Measurements from ENCODE around the gene SLC30A4. TPM values are rescaled to one million over a fixed set of nuclear protein-coding genes. Genes with fewer than 3 reads are reported as not detected.

Gene SLC30A4
- total and polyA plus RNA-seq, 2 of the 8 experiments (the other 6 are each of a cell fraction or from before 2014, with no cell fraction given): under 0.01 to 0.07 TPM

DNA sequence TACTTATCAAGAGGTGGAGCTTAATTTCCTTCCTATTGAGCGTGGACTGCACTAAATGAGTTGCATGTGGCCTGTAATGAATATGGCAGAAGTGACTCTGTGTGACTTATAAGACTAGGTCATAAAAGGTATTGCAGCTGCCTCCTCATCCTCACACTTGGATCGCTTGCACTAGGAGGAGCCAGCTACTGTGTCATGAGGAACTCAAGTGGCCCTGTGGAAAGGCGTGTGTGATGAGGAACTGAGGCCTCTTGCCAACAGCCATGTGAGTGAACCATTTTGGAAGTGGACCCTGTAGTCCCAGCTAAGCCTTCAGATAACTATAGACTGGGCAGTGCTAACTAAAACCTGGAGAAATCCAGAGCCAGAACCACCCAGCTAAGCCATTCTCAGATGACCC lies 7.1 kb upstream of the SLC30A4 start:
- TF ChIP-seq MAFK (IDR thresholded peaks at IDR 0.05; ENCODE audit: low read depth, low read length): no peak
- Histone ChIP-seq H2AFZ (ENCODE audit: low read length) (no peak overlapping the region), H3K9me3 (ENCODE audit: insufficient read depth in 2 of 2, low read depth in 1 of 2, low read length in 1 of 2) (no peaks in the 10 kb centered on the region), H3K27me3 (replicated peaks in 1 of 4; ENCODE audit: control insufficient read depth in 3 of 4, extremely low read depth in 1 of 4, insufficient read depth in 3 of 4, low read length in 3 of 4) (peaks cover 0 to 3% (median 1%) of the 10 kb centered on the region in 4 experiments; a peak in 2 of 7 replicates), H4K5ac (ENCODE audit: insufficient read length, low read depth, low read length) (no peak overlapping the region), H3K14ac (ENCODE audit: insufficient read length) (no peak overlapping the region), H4K91ac (replicated peaks; ENCODE audit: insufficient read length, low read length) (no peak overlapping the region), H3K18ac (ENCODE audit: extremely low read depth, low read length) (no peak overlapping the region), H3K4ac (replicated peaks; ENCODE audit: insufficient read length, low read depth, low read length) (no peak overlapping the region), H3K27ac (ENCODE audit: low read depth, low read length) (no peak overlapping the region), H3K23me2 (ENCODE audit: low read depth, low read length) (peaks cover 2% of the 10 kb centered on the region; the same call in 1 of the 2 replicates), H2BK120ac (replicated peaks; ENCODE audit: low read depth, low read length) (no peak overlapping the region), H2AK5ac (ENCODE audit: low read depth, low read length) (no peak overlapping the region), H2BK5ac (ENCODE audit: low read depth, low read length) (no peak overlapping the region), H3K4me1 (replicated peaks in 1 of 4; ENCODE audit: control insufficient read depth in 3 of 4, insufficient read depth in 4 of 4, low read length in 3 of 4) (no peaks in the 10 kb centered on the region), H3K23ac (ENCODE audit: insufficient read length) (no peak overlapping the region), H3K56ac (replicated peaks; ENCODE audit: insufficient read length, low read depth, low read length) (no peak overlapping the region), H4K8ac (ENCODE audit: extremely low read depth, insufficient read depth, low read length) (no peak overlapping the region), H2BK12ac (ENCODE audit: low read depth, low read length) (no peak overlapping the region), H3K9ac (replicated peaks in 1 of 4; ENCODE audit: extremely low read depth in 1 of 4, low read depth in 3 of 4, low read length in 3 of 4) (no peak overlapping the region), H3K36me3 (ENCODE audit: control insufficient read depth in 2 of 4, insufficient read depth in 4 of 4, low read length in 3 of 4) (no peaks in the 10 kb centered on the region), H3K79me1 (ENCODE audit: low read depth, low read length) (no peaks in the 10 kb centered on the region), H3K79me2 (ENCODE audit: control insufficient read depth in 1 of 2, insufficient read depth in 2 of 2, low read length in 2 of 2) (no peaks in the 10 kb centered on the region), H4K20me1 (replicated peaks in 1 of 2; ENCODE audit: control insufficient read depth in 1 of 2, insufficient read depth in 2 of 2, low read length in 2 of 2) (no peaks in the 10 kb centered on the region), H3K4me3 (ENCODE audit: extremely low read depth in 1 of 4, insufficient read depth in 2 of 4, low read depth in 3 of 4, low read length in 4 of 4) (no peak overlapping the region), H2BK20ac (ENCODE audit: low read length) (no peak overlapping the region), H3K4me2 (ENCODE audit: insufficient read depth in 1 of 2, low read depth in 2 of 2, low read length in 2 of 2) (no peak overlapping the region), H2BK15ac (ENCODE audit: low read length) (no peak overlapping the region)
- WGBS, 2 experiments (ENCODE audit: extremely low coverage in 1 of 2, insufficient coverage in 1 of 2, insufficient read length in 1 of 2, insufficient replicate concordance in 2 of 2, low coverage in 1 of 2, low lambda C conversion rate in 2 of 2, missing lambda C conversion rate in 1 of 2): 82% methylated on average over 3 of the region's 3 CpGs; no CpG with 5 or more reads in 1 of the 2 experiments
- POLR2A ChIA-PET (ENCODE audit: partially characterized antibody): interaction anchor here (0.6 kb wide), 1 partner anchor 113 kb away, joined by 3 read pairs; no protein-coding TSS in a partner anchor
- FAIRE-seq (no peak), DNase-seq (ENCODE audit: low read depth in 1 of 2, low spot score in 2 of 2) (no peak)
- CTCF ChIA-PET (ENCODE audit: partially characterized antibody): interaction anchor here (0.7 to 2.3 kb wide), 7 partner anchors 10 to 100 kb away, joined by 3 to 7 read pairs (median 3); no protein-coding TSS in a partner anchor

All from H1 (cell line).